DMS 273 (cell line): ENCODE results near the gene THBS3.
A peak's percentile ranks its signal among the peaks of the same experiment; 100 is the strongest.
"Not testable (repeated sequence)": the region's sequence is repeated elsewhere in the genome, so short reads cannot be mapped to it uniquely, and the experiment has no call there.

ENCODE experiments used
- DNase-seq: peaks from one replicate; lab custom pipeline; 2025; ENCODE audit not compliant: unreplicated experiment; lab: John Stamatoyannopoulos, UW

The THBS3 gene

GRCh38 chr1:155235375-155235774, 27.7 kb upstream of the THBS3 start:
- not testable (repeated sequence) for DNase-seq

GRCh38 chr1:155233502-155233901, 25.8 kb upstream of the THBS3 start:
- not testable (repeated sequence) for DNase-seq

- not testable (repeated sequence) for DNase-seq
Measured at GRCh38 chr1:155232001-155232978, 24.6 kb upstream of the THBS3 start.

- not testable (repeated sequence) for DNase-seq
Measured at GRCh38 chr1:155231302-155231701, 23.6 kb upstream of the THBS3 start.

- no peak for DNase-seq
Measured at GRCh38 chr1:155228096-155228427, 20.4 kb upstream of the THBS3 start.

- peak; percentile 100 for DNase-seq
Measured at GRCh38 chr1:155227261-155228095, 19.8 kb upstream of the THBS3 start.

- peak; percentile 79 for DNase-seq
Measured at GRCh38 chr1:155226910-155227260, 19.2 kb upstream of the THBS3 start.

GRCh38 chr1:155226188-155226909, 18.7 kb upstream of the THBS3 start:
- DNase-seq: peak; percentile 92

GRCh38 chr1:155225404-155225759, 17.7 kb upstream of the THBS3 start:
- DNase-seq: not testable (repeated sequence)

GRCh38 chr1:155223047-155223446, 15.3 kb upstream of the THBS3 start:
- DNase-seq: no peak

GRCh38 chr1:155220211-155220965, 12.7 kb upstream of the THBS3 start:
- DNase-seq: not testable (repeated sequence)

GRCh38 chr1:155219592-155220031, 11.9 kb upstream of the THBS3 start:
- DNase-seq: peak; percentile 33

GRCh38 chr1:155218854-155219591, 11.3 kb upstream of the THBS3 start:
- DNase-seq: peak; percentile 64

GRCh38 chr1:155214702-155215101, 7.0 kb upstream of the THBS3 start:
- not testable (repeated sequence) for DNase-seq

GRCh38 chr1:155212051-155212440, 4.3 kb upstream of the THBS3 start:
- not testable (repeated sequence) for DNase-seq

GRCh38 chr1:155211381-155212050, 3.8 kb upstream of the THBS3 start:
- DNase-seq: not testable (repeated sequence)

- no peak for DNase-seq
Measured at GRCh38 chr1:155210314-155211104, 2.8 kb upstream of the THBS3 start.

GRCh38 chr1:155209312-155209721, 1.6 kb upstream of the THBS3 start:
- DNase-seq: no peak
